Liver (tissue), 9 donors: ENCODE data around the gene TPR. TPM values are rescaled to one million over a fixed set of nuclear protein-coding genes. Genes with fewer than 3 reads are reported as not detected.
"Not testable (repeated sequence)": the region's sequence is repeated elsewhere in the genome, so short reads cannot be mapped to it uniquely, and the experiment has no call there.

Experiments
- DNase-seq: peaks from one replicate; pipeline ENCODE4 v3.0.0-alpha.2; 2017; ENCODE audit warnings: low spot score
- H3K27ac ChIP-seq, 2 donors: one replicate each; pipeline ENCODE4 v1.7.0; 2013; ENCODE audit warnings: inconsistent platforms in 2 of 2, low read length in 2 of 2, control low read depth in 1 of 2, low read depth in 1 of 2, mild to moderate bottlenecking in 1 of 2
- H3K27me3 ChIP-seq, 4 donors: one replicate each; pipeline versions ENCODE4 v1.6.1 to v1.7.0; 2013; ENCODE audit warnings: low read length in 3 of 4, inconsistent platforms in 1 of 4, mild to moderate bottlenecking in 1 of 4, moderate library complexity in 1 of 4; ENCODE audit not compliant: control insufficient read depth in 4 of 4, insufficient read depth in 4 of 4
- H3K36me3 ChIP-seq, 4 donors: one replicate each; pipeline versions ENCODE4 v1.6.1 to v1.7.0; 2013; ENCODE audit warnings: low read length in 3 of 4, mild to moderate bottlenecking in 3 of 4, low read depth in 1 of 4, moderate library complexity in 1 of 4; ENCODE audit not compliant: control insufficient read depth in 4 of 4, insufficient read depth in 3 of 4
- H3K4me1 ChIP-seq, 4 donors: one replicate each; pipeline versions ENCODE4 v1.6.1 to v1.7.0; 2013; ENCODE audit warnings: low read length in 3 of 4, mild to moderate bottlenecking in 3 of 4, moderate library complexity in 1 of 4; ENCODE audit not compliant: control insufficient read depth in 4 of 4, insufficient read depth in 4 of 4
- H3K4me3 ChIP-seq, 3 donors: one replicate each; pipeline versions ENCODE4 v1.6.1 to v1.7.0; 2013; ENCODE audit warnings: low read length in 3 of 3, control low read depth in 1 of 3, low read depth in 1 of 3, mild to moderate bottlenecking in 1 of 3
- H3K9ac ChIP-seq, 2 donors: one replicate each; pipeline ENCODE4 v1.7.0; 2013; ENCODE audit warnings: low read length in 2 of 2, mild to moderate bottlenecking in 2 of 2, moderate library complexity in 2 of 2, control low read depth in 1 of 2, low read depth in 1 of 2
- H3K9me3 ChIP-seq, 4 donors: one replicate each; pipeline versions ENCODE4 v1.6.1 to v1.7.0; 2013; ENCODE audit warnings: low read length in 3 of 4; ENCODE audit not compliant: control insufficient read depth in 4 of 4
- ATF3 ChIP-seq: IDR thresholded peaks from 2 replicates; pipeline ENCODE4 v1.6.1; 2016; ENCODE audit warnings: antibody characterized with exemption
- CTCF ChIP-seq: fragments of 150-350 bp; IDR thresholded peaks from 2 replicates; pipeline ENCODE4 v1.5.1; 2017; ENCODE audit warnings: improper control_type of control experiment, low read depth, low read length; ENCODE audit not compliant: missing input control
- EGR1 ChIP-seq, 2 donors: IDR thresholded peaks; 2 replicates each; pipeline ENCODE4 v1.6.1; 2016 to 2018; ENCODE audit warnings: antibody characterized with exemption in 2 of 2, low read depth in 2 of 2
- FOXA2 ChIP-seq: IDR thresholded peaks from 2 replicates; pipeline ENCODE4 v1.6.1; 2016; ENCODE audit warnings: antibody characterized with exemption
- GABPA ChIP-seq, 2 donors: IDR thresholded peaks in 1 of 2; conservative IDR thresholded peaks in 1 of 2; 2 replicates each; pipeline ENCODE4 v1.6.1; 2016; ENCODE audit warnings: antibody characterized with exemption in 2 of 2, mild to moderate bottlenecking in 1 of 2, moderate library complexity in 1 of 2
- HNF4A ChIP-seq, 2 donors: conservative IDR thresholded peaks; 2 replicates each; pipeline ENCODE4 v1.6.1; 2016; ENCODE audit warnings: antibody characterized with exemption in 2 of 2, mild to moderate bottlenecking in 2 of 2
- HNF4G ChIP-seq: IDR thresholded peaks from 2 replicates; pipeline ENCODE4 v1.6.1; 2016; ENCODE audit warnings: antibody characterized with exemption
- NR2F2 ChIP-seq: IDR thresholded peaks from 2 replicates; pipeline ENCODE4 v1.6.1; 2016; ENCODE audit warnings: antibody characterized with exemption
- RAD21 ChIP-seq, 2 donors: IDR thresholded peaks; 2 replicates each; pipeline ENCODE4 v1.6.1; 2016; ENCODE audit warnings: antibody characterized with exemption in 2 of 2, mild to moderate bottlenecking in 2 of 2
- REST ChIP-seq: IDR thresholded peaks from 2 replicates; pipeline ENCODE4 v1.6.1; 2016; ENCODE audit warnings: antibody characterized with exemption, mild to moderate bottlenecking
- RXRA ChIP-seq, 2 donors: IDR thresholded peaks; 2 replicates each; pipeline ENCODE4 v1.6.1; 2017 to 2018; ENCODE audit warnings: antibody characterized with exemption in 2 of 2, mild to moderate bottlenecking in 1 of 2
- SP1 ChIP-seq: IDR thresholded peaks from 2 replicates; pipeline ENCODE4 v1.6.1; 2018; ENCODE audit warnings: antibody characterized with exemption, mild to moderate bottlenecking
- TAF1 ChIP-seq: conservative IDR thresholded peaks from 2 replicates; pipeline ENCODE4 v1.6.1; 2016; ENCODE audit warnings: antibody characterized with exemption, mild to moderate bottlenecking
- YY1 ChIP-seq: IDR thresholded peaks from 2 replicates; pipeline ENCODE4 v1.6.1; 2016; ENCODE audit warnings: antibody characterized with exemption, mild to moderate bottlenecking
- ZBTB33 ChIP-seq: IDR thresholded peaks from 2 replicates; pipeline ENCODE4 v1.6.1; 2016; ENCODE audit warnings: antibody characterized with exemption
- WGBS: extraction: QIAGEN DNeasy Blood & Tissue Kit; methylation state at CpG from one replicate; pipeline ENCODE4 v1.1.7; 2013; 5-methylcytosine and 5-hydroxymethylcytosine counted together
- polyA plus RNA-seq, 2 donors: library from polyadenylated mRNA; stranded (reverse) in 1 of 2; unstranded in 1 of 2; fragments of 200-250 nt in 1 of 2; fragments of >200 nt in 1 of 2; fragmentation: Nextera tagmentation in 1 of 2; extraction: Ambion mirVana in 1 of 2; gene quantifications; one replicate each; pipeline versions ENCODE4 v1.2.1 to v1.2.3, GENCODE V29; 2013 to 2015
- total RNA-seq, 2 donors: library from RNA; depleted of rRNA; stranded (reverse); fragments of >200 nt; gene quantifications; one replicate each; pipeline ENCODE4 v1.2.3, GENCODE V29; 2014
- donor health status: healthy.
- donor health status: healthy.
- donor health status: healthy.
- donor health status: healthy.
- donor health status: healthy.

TPR gene
- total and polyA plus RNA-seq, 4 donors = 8.1 to 45.1 (median 39.2) TPM

- Histone ChIP-seq H3K9me3 (no peaks in the 10 kb centered on the region), H3K4me1 (no peaks in the 10 kb centered on the region), H3K27ac (no peak overlapping the region), H3K9ac (no peak overlapping the region), H3K4me3 (no peak overlapping the region), H3K27me3 (no peaks in the 10 kb centered on the region), H3K36me3 (peaks cover 0 to 48% (median 20%) of the 10 kb centered on the region in 4 donors)
- no peak for DNase-seq
- WGBS = 64% methylated on average over 5 of the region's 5 CpGs
- no peak for TF ChIP-seq HNF4A (conservative IDR thresholded peaks at IDR 0.05)
- no peak for TF ChIP-seq RXRA (IDR thresholded peaks at IDR 0.05)
- TF ChIP-seq RAD21 (IDR thresholded peaks at IDR 0.05) = peak; percentile 72 to 79
- TF ChIP-seq CTCF = peak; percentile 56
- TF ChIP-seq GABPA (IDR thresholded peaks at IDR 0.05 in 1 of 2, conservative IDR thresholded peaks at IDR 0.05 in 1 of 2) = peak in 1 of 2 donors; percentile 24
- TF ChIP-seq ZBTB33 = no peak
- no peak for TF ChIP-seq REST
Measured at GRCh38 chr1:186404454-186405051, 29.5 kb upstream of the TPR start.

GRCh38 chr1:186403632-186404031 lies 28.6 kb upstream of the TPR start:
- Histone ChIP-seq H3K9ac (no peak overlapping the region), H3K9me3 (no peaks in the 10 kb centered on the region), H3K27me3 (no peaks in the 10 kb centered on the region), H3K4me1 (no peaks in the 10 kb centered on the region), H3K4me3 (no peak overlapping the region), H3K27ac (no peak overlapping the region), H3K36me3 (peaks cover 0 to 47% (median 22%) of the 10 kb centered on the region in 4 donors)
- no peak for DNase-seq
- TF ChIP-seq FOXA2 (no peak), HNF4G (no peak), RAD21 (IDR thresholded peaks at IDR 0.05) (no peak), YY1 (no peak), SP1 (no peak), ZBTB33 (no peak), HNF4A (conservative IDR thresholded peaks at IDR 0.05) (no peak), GABPA (IDR thresholded peaks at IDR 0.05 in 1 of 2, conservative IDR thresholded peaks at IDR 0.05 in 1 of 2) (no peak), CTCF (no peak), TAF1 (no peak), NR2F2 (no peak), ATF3 (no peak), EGR1 (IDR thresholded peaks at IDR 0.05; ENCODE audit: low read depth in 2 of 2) (no peak), RXRA (IDR thresholded peaks at IDR 0.05) (no peak)

GRCh38 chr1:186401446-186401845 lies 26.4 kb upstream of the TPR start:
- not testable (repeated sequence) for DNase-seq, H3K9me3 ChIP-seq, H3K27ac ChIP-seq, H3K4me1 ChIP-seq, H3K4me3 ChIP-seq, H3K9ac ChIP-seq, H3K27me3 ChIP-seq
- WGBS = 98% methylated on average over 2 of the region's 2 CpGs
- H3K36me3 ChIP-seq = peaks cover 0 to 43% (median 24%) of the 10 kb centered on the region in 4 donors
